Measurements from ENCODE around the gene APEX2. TPM values are rescaled to one million over a fixed set of nuclear protein-coding genes. Genes with fewer than 3 reads are reported as not detected.

APEX2 gene
- total RNA-seq, 5 donors from 2014 or later (not counting 1 experiment from before 2014, with no cell fraction given), result 7.5 to 17.2 (median 15.3) TPM

- Mint-ChIP-seq H3K27me3 (peaks cover 0 to 22% of the 10 kb centered on the region in 2 donors), H3K9me3 (no peaks in the 10 kb centered on the region), H3K4me3 (no peak overlapping the region), H3K4me1 (peaks cover 0 to 10% (median 3%) of the 10 kb centered on the region in 3 donors), H3K36me3 (no peaks in the 10 kb centered on the region), H3K27ac (no peak overlapping the region)
- no peak overlapping the region for H3K4me3 ChIP-seq (ENCODE audit: control insufficient read depth in 1 of 2, extremely low read depth in 1 of 2, low read length in 1 of 2)
- ChIA-PET CTCF (no interaction called here), POLR2A (no interaction called here)
- H3K36me3 ChIP-seq (ENCODE audit: control insufficient read depth in 2 of 2, extremely low read depth in 1 of 2, insufficient read depth in 1 of 2, low read length in 1 of 2), result no peaks in the 10 kb centered on the region
- no peaks in the 10 kb centered on the region for H3K27me3 ChIP-seq (replicated peaks in 1 of 2; ENCODE audit: control insufficient read depth in 2 of 2, extremely low read depth in 1 of 2, insufficient read depth in 2 of 2, low read length in 1 of 2)
- ATAC-seq (replicated peaks in 1 of 4), result no peak
- no peaks in the 10 kb centered on the region for H3K9me3 ChIP-seq
- H3K4me1 ChIP-seq (ENCODE audit: control insufficient read depth in 1 of 2, extremely low read depth in 1 of 2, insufficient read depth in 2 of 2, low read length in 2 of 2), result no peaks in the 10 kb centered on the region
- no peak overlapping the region for H3K27ac ChIP-seq (ENCODE audit: low read length)
- no peak for DNase-seq
Observed at GRCh38 chrX:55028611-55029010, 28.4 kb downstream of the APEX2 start.

GRCh38 chrX:55029291-55029690 lies 29.1 kb downstream of the APEX2 start:
- DNase-seq (no peak), ATAC-seq (replicated peaks in 1 of 4) (no peak)
- Mint-ChIP-seq H3K36me3 (no peaks in the 10 kb centered on the region), H3K4me1 (peaks cover 0 to 10% (median 3%) of the 10 kb centered on the region in 3 donors), H3K27me3 (peaks cover 0 to 22% of the 10 kb centered on the region in 2 donors), H3K27ac (no peak overlapping the region), H3K9me3 (no peaks in the 10 kb centered on the region), H3K4me3 (no peak overlapping the region)
- WGBS (ENCODE audit: insufficient coverage), result no CpG with 5 or more reads among the region's 2 CpGs
- Histone ChIP-seq H3K27ac (ENCODE audit: low read length) (no peak overlapping the region), H3K4me3 (ENCODE audit: control insufficient read depth in 1 of 2, extremely low read depth in 1 of 2, low read length in 1 of 2) (no peak overlapping the region), H3K27me3 (replicated peaks in 1 of 2; ENCODE audit: control insufficient read depth in 2 of 2, extremely low read depth in 1 of 2, insufficient read depth in 2 of 2, low read length in 1 of 2) (no peaks in the 10 kb centered on the region), H3K4me1 (ENCODE audit: control insufficient read depth in 1 of 2, extremely low read depth in 1 of 2, insufficient read depth in 2 of 2, low read length in 2 of 2) (no peaks in the 10 kb centered on the region), H3K36me3 (ENCODE audit: control insufficient read depth in 2 of 2, extremely low read depth in 1 of 2, insufficient read depth in 1 of 2, low read length in 1 of 2) (no peaks in the 10 kb centered on the region), H3K9me3 (no peaks in the 10 kb centered on the region)
- ChIA-PET POLR2A (no interaction called here), CTCF (no interaction called here)

- no peak for ATAC-seq (replicated peaks in 1 of 4)
- peaks cover 0 to 10% (median 3%) of the 10 kb centered on the region in 3 donors for H3K4me1 Mint-ChIP-seq
- CTCF ChIA-PET, result interaction anchor here in 1 of 2 donors (0.5 kb wide), 1 partner anchor 1239 kb away, joined by 4 read pairs; no protein-coding TSS in a partner anchor
- Histone ChIP-seq H3K4me3 (ENCODE audit: control insufficient read depth in 1 of 2, extremely low read depth in 1 of 2, low read length in 1 of 2) (no peak within 1 kb of the TSS), H3K27me3 (replicated peaks in 1 of 2; ENCODE audit: control insufficient read depth in 2 of 2, extremely low read depth in 1 of 2, insufficient read depth in 2 of 2, low read length in 1 of 2) (no peaks in the 10 kb centered on the region), H3K4me1 (ENCODE audit: control insufficient read depth in 1 of 2, extremely low read depth in 1 of 2, insufficient read depth in 2 of 2, low read length in 2 of 2) (no peaks in the 10 kb centered on the region), H3K9me3 (no peaks in the 10 kb centered on the region), H3K27ac (ENCODE audit: low read length) (no peak within 1 kb of the TSS), H3K36me3 (ENCODE audit: control insufficient read depth in 2 of 2, extremely low read depth in 1 of 2, insufficient read depth in 1 of 2, low read length in 1 of 2) (no peaks in the 10 kb centered on the region)
- no peaks in the 10 kb centered on the region for H3K36me3 Mint-ChIP-seq
- H3K4me3 Mint-ChIP-seq, result no peak within 1 kb of the TSS
- POLR2A ChIA-PET, result no interaction called here
- H3K27ac Mint-ChIP-seq, result no peak within 1 kb of the TSS
- no peaks in the 10 kb centered on the region for H3K9me3 Mint-ChIP-seq
- WGBS (ENCODE audit: insufficient coverage), result 90% methylated on average over 2 of the region's 7 CpGs
- DNase-seq, result no peak
- H3K27me3 Mint-ChIP-seq, result peaks cover 0 to 17% of the 10 kb centered on the region in 2 donors
Observed at GRCh38 chrX:55030271-55031205, 30.4 kb downstream of the APEX2 start, which contains the start of gene ALAS2. TSS of gene ALAS2 (minus strand) at chrX:55030977. CDS start at chrX:55026000, 4,977 bp downstream.

- Histone ChIP-seq H3K4me3 (ENCODE audit: control insufficient read depth in 1 of 2, extremely low read depth in 1 of 2, low read length in 1 of 2) (no peak overlapping the region), H3K9me3 (no peaks in the 10 kb centered on the region), H3K36me3 (ENCODE audit: control insufficient read depth in 2 of 2, extremely low read depth in 1 of 2, insufficient read depth in 1 of 2, low read length in 1 of 2) (no peaks in the 10 kb centered on the region), H3K27ac (ENCODE audit: low read length) (no peak overlapping the region), H3K4me1 (ENCODE audit: control insufficient read depth in 1 of 2, extremely low read depth in 1 of 2, insufficient read depth in 2 of 2, low read length in 2 of 2) (no peaks in the 10 kb centered on the region), H3K27me3 (replicated peaks in 1 of 2; ENCODE audit: control insufficient read depth in 2 of 2, extremely low read depth in 1 of 2, insufficient read depth in 2 of 2, low read length in 1 of 2) (no peaks in the 10 kb centered on the region)
- Mint-ChIP-seq H3K36me3 (no peaks in the 10 kb centered on the region), H3K27me3 (peaks cover 0 to 3% of the 10 kb centered on the region in 2 donors), H3K9me3 (no peaks in the 10 kb centered on the region), H3K4me3 (no peak overlapping the region), H3K27ac (no peak overlapping the region), H3K4me1 (no peaks in the 10 kb centered on the region)
- WGBS (ENCODE audit: insufficient coverage), result no CpG with 5 or more reads among the region's 2 CpGs
- CTCF ChIA-PET, result no interaction called here
- DNase-seq, result no peak
- POLR2A ChIA-PET, result no interaction called here
- ATAC-seq (replicated peaks in 1 of 4), result no peak
Observed at GRCh38 chrX:55033429-55033828, 33.3 kb downstream of the APEX2 start.

- Histone ChIP-seq H3K27ac (ENCODE audit: low read length) (no peak overlapping the region), H3K4me1 (ENCODE audit: control insufficient read depth in 1 of 2, extremely low read depth in 1 of 2, insufficient read depth in 2 of 2, low read length in 2 of 2) (no peaks in the 10 kb centered on the region), H3K9me3 (no peaks in the 10 kb centered on the region), H3K27me3 (replicated peaks in 1 of 2; ENCODE audit: control insufficient read depth in 2 of 2, extremely low read depth in 1 of 2, insufficient read depth in 2 of 2, low read length in 1 of 2) (no peaks in the 10 kb centered on the region), H3K36me3 (ENCODE audit: control insufficient read depth in 2 of 2, extremely low read depth in 1 of 2, insufficient read depth in 1 of 2, low read length in 1 of 2) (no peaks in the 10 kb centered on the region), H3K4me3 (ENCODE audit: control insufficient read depth in 1 of 2, extremely low read depth in 1 of 2, low read length in 1 of 2) (no peak overlapping the region)
- no peak for DNase-seq
- POLR2A ChIA-PET, result no interaction called here
- Mint-ChIP-seq H3K4me3 (no peak overlapping the region), H3K36me3 (no peaks in the 10 kb centered on the region), H3K4me1 (no peaks in the 10 kb centered on the region), H3K27me3 (no peaks in the 10 kb centered on the region), H3K27ac (no peak overlapping the region), H3K9me3 (no peaks in the 10 kb centered on the region)
- no peak for ATAC-seq (replicated peaks in 1 of 4)
- CTCF ChIA-PET, result interaction anchor here in 1 of 2 donors (0.7 kb wide), 1 partner anchor 595 kb away, joined by 3 read pairs; no protein-coding TSS in a partner anchor
- WGBS (ENCODE audit: insufficient coverage), result no CpG with 5 or more reads among the region's 3 CpGs
Observed at GRCh38 chrX:55039471-55039870, 39.3 kb downstream of the APEX2 start.

- H3K27me3 Mint-ChIP-seq, result no peaks in the 10 kb centered on the region
- no CpG with 5 or more reads among the region's 6 CpGs for WGBS (ENCODE audit: insufficient coverage)
- Histone ChIP-seq H3K9me3 (no peaks in the 10 kb centered on the region), H3K4me1 (ENCODE audit: control insufficient read depth in 1 of 2, extremely low read depth in 1 of 2, insufficient read depth in 2 of 2, low read length in 2 of 2) (no peaks in the 10 kb centered on the region), H3K27ac (ENCODE audit: low read length) (no peak overlapping the region), H3K27me3 (replicated peaks in 1 of 2; ENCODE audit: control insufficient read depth in 2 of 2, extremely low read depth in 1 of 2, insufficient read depth in 2 of 2, low read length in 1 of 2) (no peaks in the 10 kb centered on the region), H3K4me3 (ENCODE audit: control insufficient read depth in 1 of 2, extremely low read depth in 1 of 2, low read length in 1 of 2) (no peak overlapping the region), H3K36me3 (ENCODE audit: control insufficient read depth in 2 of 2, extremely low read depth in 1 of 2, insufficient read depth in 1 of 2, low read length in 1 of 2) (no peaks in the 10 kb centered on the region)
- no peak for DNase-seq
- H3K4me1 Mint-ChIP-seq, result no peaks in the 10 kb centered on the region
- POLR2A ChIA-PET, result no interaction called here
- H3K36me3 Mint-ChIP-seq, result no peaks in the 10 kb centered on the region
- ATAC-seq (replicated peaks in 1 of 4), result no peak
- no peak overlapping the region for H3K27ac Mint-ChIP-seq
- no peak overlapping the region for H3K4me3 Mint-ChIP-seq
- no peaks in the 10 kb centered on the region for H3K9me3 Mint-ChIP-seq
- CTCF ChIA-PET, result no interaction called here
Observed at GRCh38 chrX:55041514-55041913, 41.4 kb downstream of the APEX2 start.

All from T-cell (primary cell).